HG03159 (cell line): ENCODE data around the gene PDCD4.
A peak's percentile ranks its signal among the peaks of the same experiment; 100 is the strongest.

Source experiments
- ATAC-seq: cut with Tn5 transposase; IDR thresholded peaks from one replicate; pipeline ENCODE4 v1.9.1; 2021; ENCODE audit warnings: mild to moderate bottlenecking, moderate library complexity; ENCODE audit not compliant: unreplicated experiment

PDCD4 gene

GRCh38 chr10:110871298-110872084 is at the start of gene PDCD4:
Gene PDCD4 (plus strand): TSS chr10:110871928. CDS start chr10:110876028, 4,100 bp downstream.
- peak; percentile 82 for ATAC-seq

- no peak for ATAC-seq
These were observed 49.6 kb upstream of the PDCD4 start for GRCh38 chr10:110822035-110822711.

GRCh38 chr10:110822712-110823311 is 48.9 kb upstream of the PDCD4 start:
- ATAC-seq, result no peak

- ATAC-seq, result no peak
These were observed 47.6 kb upstream of the PDCD4 start for GRCh38 chr10:110824152-110824441.

GRCh38 chr10:110824660-110825059 is 47.1 kb upstream of the PDCD4 start:
- ATAC-seq, result no peak

GRCh38 chr10:110825508-110825907 is 46.2 kb upstream of the PDCD4 start:
- no peak for ATAC-seq

- no peak for ATAC-seq
These were observed 44.3 kb upstream of the PDCD4 start for GRCh38 chr10:110827410-110827809.

- no peak for ATAC-seq
These were observed 43.9 kb upstream of the PDCD4 start for GRCh38 chr10:110827875-110828274.

- ATAC-seq, result no peak
These were observed 43.2 kb upstream of the PDCD4 start for GRCh38 chr10:110828525-110828924.

- ATAC-seq, result no peak
These were observed 41.9 kb upstream of the PDCD4 start for GRCh38 chr10:110829721-110830410.

- ATAC-seq, result no peak
These were observed 38.3 kb upstream of the PDCD4 start for GRCh38 chr10:110833234-110833940.

GRCh38 chr10:110833941-110834628 is 37.6 kb upstream of the PDCD4 start:
- ATAC-seq, result no peak

GRCh38 chr10:110834629-110835301 is 37.0 kb upstream of the PDCD4 start:
- ATAC-seq, result no peak

- ATAC-seq, result no peak
These were observed 35.9 kb upstream of the PDCD4 start for GRCh38 chr10:110835841-110836240.

GRCh38 chr10:110836706-110837105 is 35.0 kb upstream of the PDCD4 start:
- no peak for ATAC-seq

GRCh38 chr10:110837418-110838171 is 34.1 kb upstream of the PDCD4 start:
- no peak for ATAC-seq

GRCh38 chr10:110840225-110840922 is 31.4 kb upstream of the PDCD4 start:
- no peak for ATAC-seq

- no peak for ATAC-seq
These were observed 30.8 kb upstream of the PDCD4 start for GRCh38 chr10:110840923-110841428.
